ENCODE results near the gene SH2D3A. TPM values are rescaled to one million over a fixed set of nuclear protein-coding genes. Genes with fewer than 3 reads are reported as not detected.
"Not testable (repeated sequence)": the region's sequence is repeated elsewhere in the genome, so short reads cannot be mapped to it uniquely, and the experiment has no call there.

The SH2D3A gene
- total and polyA plus RNA-seq, 7 experiments from 2014 or later = 27.9 to 64.7 (median 57.4) TPM

DNA sequence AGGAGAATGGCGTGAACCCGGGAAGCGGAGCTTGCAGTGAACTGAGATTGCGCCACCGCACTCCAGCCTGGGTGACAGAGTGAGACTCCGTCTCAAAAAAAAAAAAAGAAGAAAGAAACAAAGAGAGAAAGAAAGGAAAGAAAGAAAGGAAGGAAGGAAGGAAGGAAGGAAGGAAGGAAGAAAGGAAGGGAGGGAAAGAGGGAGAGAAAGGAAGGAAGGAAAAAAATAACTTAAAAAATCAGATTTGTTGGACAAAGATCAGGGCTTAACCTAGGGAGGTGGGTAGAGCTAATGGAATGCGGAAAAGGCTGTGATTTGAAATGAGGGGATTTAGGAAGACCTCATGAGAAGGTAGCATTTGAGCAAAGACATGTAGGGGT lies 4.4 kb upstream of the SH2D3A start:
- Mint-ChIP-seq H3K36me3 (peaks cover 13 to 26% (median 18%) of the 10 kb centered on the region in 5 donors), H3K4me1 (peaks cover 36 to 66% (median 61%) of the 10 kb centered on the region in 7 donors), H3K4me3 (peak overlapping the region; percentile 64 to 96 (median 73)), H3K27ac (peak overlapping the region; percentile 87 to 94 (median 91))
- CTCF ChIA-PET = interaction anchor here (1.5 to 2.3 kb wide), 2 partner anchors 29 to 33 kb away, joined by 7 to 10 read pairs; no protein-coding TSS in a partner anchor
- POLR2A ChIA-PET = interaction anchor here (1.0 to 6.0 kb wide), 6 partner anchors 10 to 34 kb away, joined by 3 to 53 read pairs (median 8); partner anchors contain the start of gene GPR108
- H3K9me3 Mint-ChIP-seq; H3K27me3 ChIP-seq (ENCODE audit: control insufficient read depth in 2 of 2, insufficient read depth in 2 of 2, low read length in 2 of 2); DNase-seq; H3K4me3 ChIP-seq (ENCODE audit: low read length); ATAC-seq; H3K27me3 Mint-ChIP-seq; H3K9me3 ChIP-seq (ENCODE audit: control insufficient read depth in 2 of 3, low read length in 3 of 3): not testable (repeated sequence)
- Histone ChIP-seq H3K36me3 (ENCODE audit: control insufficient read depth in 2 of 3, insufficient read depth in 3 of 3, low read length in 3 of 3) (peaks cover 0 to 27% (median 4%) of the 10 kb centered on the region in 3 experiments), H3K4me1 (ENCODE audit: control insufficient read depth in 2 of 2, insufficient read depth in 2 of 2, low read length in 2 of 2) (peaks cover 17 to 33% of the 10 kb centered on the region in 2 donors), H3K27ac (ENCODE audit: low read depth, low read length) (peak overlapping the region; percentile 92)
- intact Hi-C loops (cut with micrococcal nuclease) = loop anchor here (1.0 kb wide), 7 partner anchors 18 to 398 kb away; partner anchors contain the start of genes GPR108 (in 1 of the 2) and TRIP10 (in 1 of the 2)

DNA sequence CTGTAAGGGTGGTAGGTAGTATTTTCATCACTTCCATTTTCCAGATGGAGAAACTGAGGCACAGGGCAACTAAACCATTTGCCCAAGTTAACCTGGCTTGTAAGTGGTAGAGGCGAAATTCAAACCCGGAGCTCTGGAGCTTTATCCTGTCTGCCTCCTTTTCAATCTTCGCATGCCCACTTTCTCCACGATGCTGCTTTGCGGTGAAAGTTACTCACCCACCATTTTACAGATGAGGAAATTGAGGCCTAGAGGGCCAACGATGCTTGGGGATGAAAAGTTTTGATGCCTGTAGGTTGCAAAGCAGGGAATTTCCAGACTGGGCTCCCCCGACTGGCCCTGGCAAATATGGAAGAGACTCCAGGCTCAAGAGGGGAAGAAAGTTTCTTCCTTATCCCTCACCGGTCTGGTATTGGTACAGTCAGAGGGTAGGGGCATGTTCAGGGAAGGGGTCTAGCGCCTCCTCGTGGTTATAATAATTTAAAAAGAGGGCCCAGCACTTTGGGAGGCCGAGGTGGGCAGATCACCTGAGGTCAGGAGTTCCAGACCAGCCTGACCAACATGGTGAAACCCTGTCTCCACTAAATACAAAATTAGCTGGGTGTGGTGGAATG lies 1.9 kb upstream of the SH2D3A start:
- intact Hi-C loops (cut with micrococcal nuclease) = loop anchor here in 1 of 2 donors (10.0 kb wide), 1 partner anchor 56 kb away; no protein-coding TSS in a partner anchor
- Histone ChIP-seq H3K27ac (ENCODE audit: low read depth, low read length) (peak overlapping the region; percentile 91), H3K27me3 (ENCODE audit: control insufficient read depth in 2 of 2, insufficient read depth in 2 of 2, low read length in 2 of 2) (no peaks in the 10 kb centered on the region), H3K4me3 (ENCODE audit: low read length) (no peak overlapping the region), H3K36me3 (ENCODE audit: control insufficient read depth in 2 of 3, insufficient read depth in 3 of 3, low read length in 3 of 3) (peaks cover 0 to 9% (median 0%) of the 10 kb centered on the region in 3 experiments), H3K4me1 (ENCODE audit: control insufficient read depth in 2 of 2, insufficient read depth in 2 of 2, low read length in 2 of 2) (peaks cover 23 to 40% of the 10 kb centered on the region in 2 donors), H3K9me3 (ENCODE audit: control insufficient read depth in 2 of 3, low read length in 3 of 3) (no peaks in the 10 kb centered on the region)
- POLR2A ChIA-PET = interaction anchor here (0.8 to 4.7 kb wide), 5 partner anchors 11 to 300 kb away, joined by 3 to 27 read pairs (median 4); partner anchors contain the start of genes GPR108 and ZNF557
- H3K27me3 Mint-ChIP-seq = no peaks in the 10 kb centered on the region
- peaks cover 0 to 8% (median 0%) of the 10 kb centered on the region in 5 donors for H3K36me3 Mint-ChIP-seq
- peak overlapping the region; percentile 3 to 98 (median 85) for H3K27ac Mint-ChIP-seq
- ATAC-seq = no peak
- peaks cover 28 to 71% (median 60%) of the 10 kb centered on the region in 7 donors for H3K4me1 Mint-ChIP-seq
- peak overlapping the region in 1 of 10 donors; percentile 17 for H3K4me3 Mint-ChIP-seq
- peaks cover 0 to 2% (median 0%) of the 10 kb centered on the region in 11 donors for H3K9me3 Mint-ChIP-seq
- DNase-seq = no peak
- CTCF ChIA-PET = no interaction called here

DNA sequence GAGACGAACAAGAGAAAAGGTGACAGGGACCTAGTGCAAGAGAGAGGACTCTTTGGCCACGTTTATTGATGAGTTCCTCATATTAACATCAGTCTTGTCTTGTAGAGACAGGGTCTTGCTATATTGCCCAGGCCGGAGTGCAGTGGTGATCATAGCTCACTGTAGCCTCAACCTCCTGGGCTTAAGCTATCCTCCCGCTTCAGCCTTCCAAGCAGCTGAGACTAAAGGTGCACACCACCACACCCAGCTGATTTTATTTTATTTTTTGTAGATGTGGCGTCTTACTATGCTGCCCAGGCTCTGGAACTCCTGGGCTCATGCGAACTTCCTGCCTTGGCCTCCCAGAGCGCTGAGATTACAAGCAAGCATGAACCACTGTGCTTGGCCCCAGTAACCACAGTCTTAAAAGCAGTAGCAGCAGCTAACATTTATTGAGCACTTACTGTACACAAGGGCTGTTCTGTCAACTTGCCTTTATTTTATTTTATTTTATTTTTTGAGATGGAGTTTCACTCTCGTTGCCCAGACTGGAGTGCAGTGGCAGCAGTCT lies 1.1 kb upstream of the SH2D3A start:
- ATAC-seq = no peak
- Mint-ChIP-seq H3K9me3 (peaks cover 0 to 2% (median 0%) of the 10 kb centered on the region in 11 donors), H3K4me3 (peak overlapping the region; percentile 88 to 99 (median 94)), H3K36me3 (peaks cover 0 to 3% (median 0%) of the 10 kb centered on the region in 5 donors), H3K27me3 (no peaks in the 10 kb centered on the region), H3K27ac (peak overlapping the region; percentile 89 to 98 (median 95)), H3K4me1 (peaks cover 28 to 66% (median 55%) of the 10 kb centered on the region in 7 donors)
- Histone ChIP-seq H3K27ac (ENCODE audit: low read depth, low read length) (peak overlapping the region; percentile 91), H3K9me3 (ENCODE audit: control insufficient read depth in 2 of 3, low read length in 3 of 3) (no peaks in the 10 kb centered on the region), H3K36me3 (ENCODE audit: control insufficient read depth in 2 of 3, insufficient read depth in 3 of 3, low read length in 3 of 3) (peaks cover 0 to 12% (median 0%) of the 10 kb centered on the region in 3 experiments), H3K4me3 (ENCODE audit: low read length) (peak overlapping the region; percentile 82), H3K27me3 (ENCODE audit: control insufficient read depth in 2 of 2, insufficient read depth in 2 of 2, low read length in 2 of 2) (no peaks in the 10 kb centered on the region), H3K4me1 (ENCODE audit: control insufficient read depth in 2 of 2, insufficient read depth in 2 of 2, low read length in 2 of 2) (peaks cover 24 to 41% of the 10 kb centered on the region in 2 donors)
- intact Hi-C loops (cut with micrococcal nuclease) = loop anchor here in 1 of 2 donors (10.0 kb wide), 1 partner anchor 56 kb away; no protein-coding TSS in a partner anchor
- POLR2A ChIA-PET = interaction anchor here (0.8 to 4.7 kb wide), 8 partner anchors 12 to 301 kb away, joined by 3 to 27 read pairs (median 4); partner anchors contain the start of genes GPR108 and ZNF557
- peak in 6 of 9 donors; percentile 24 to 53 (median 35) for DNase-seq
- CTCF ChIA-PET = interaction anchor here (0.5 to 1.3 kb wide), 4 partner anchors 29 to 95 kb away, joined by 3 to 5 read pairs (median 4); no protein-coding TSS in a partner anchor

DNA sequence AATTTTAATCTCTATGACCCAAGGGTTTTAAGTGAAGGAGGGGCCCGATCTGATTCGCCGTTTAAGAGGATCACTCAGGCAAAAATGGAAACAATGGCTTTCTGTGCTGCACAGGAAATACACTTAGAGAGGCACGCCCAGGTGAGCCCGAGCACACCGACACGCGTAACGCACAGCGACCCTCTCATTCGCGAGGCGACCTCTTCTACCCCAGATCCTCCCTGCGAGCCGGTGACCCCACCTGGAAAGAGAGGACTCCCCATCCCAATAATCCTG lies 216 bp downstream of the SH2D3A start:
- peaks cover 24 to 37% of the 10 kb centered on the region in 2 donors for H3K4me1 ChIP-seq (ENCODE audit: control insufficient read depth in 2 of 2, insufficient read depth in 2 of 2, low read length in 2 of 2)
- H3K9me3 ChIP-seq (ENCODE audit: control insufficient read depth in 2 of 3, low read length in 3 of 3) = no peaks in the 10 kb centered on the region
- DNase-seq = peak in 1 of 9 donors; percentile 74
- peak overlapping the region; percentile 82 for H3K4me3 ChIP-seq (ENCODE audit: low read length)
- Mint-ChIP-seq H3K9me3 (peaks cover 0 to 2% (median 0%) of the 10 kb centered on the region in 11 donors), H3K4me3 (peak overlapping the region; percentile 88 to 99 (median 94)), H3K36me3 (no peaks in the 10 kb centered on the region), H3K27ac (peak overlapping the region; percentile 89 to 98 (median 95)), H3K27me3 (no peaks in the 10 kb centered on the region), H3K4me1 (peaks cover 26 to 60% (median 50%) of the 10 kb centered on the region in 7 donors)
- intact Hi-C loops (cut with micrococcal nuclease) = loop anchor here (1.0 to 10.0 kb wide), 12 partner anchors 14 to 394 kb away; partner anchors contain the start of genes ALKBH7 (in 1 of the 2), GPR108 (in 1 of the 2) and TRIP10 (in 1 of the 2)
- no peaks in the 10 kb centered on the region for H3K27me3 ChIP-seq (ENCODE audit: control insufficient read depth in 2 of 2, insufficient read depth in 2 of 2, low read length in 2 of 2)
- peaks cover 0 to 17% (median 0%) of the 10 kb centered on the region in 3 experiments for H3K36me3 ChIP-seq (ENCODE audit: control insufficient read depth in 2 of 3, insufficient read depth in 3 of 3, low read length in 3 of 3)
- H3K27ac ChIP-seq (ENCODE audit: low read depth, low read length) = peak overlapping the region; percentile 91
- CTCF ChIA-PET = interaction anchor here (1.3 kb wide), 1 partner anchor 34 kb away, joined by 5 read pairs; no protein-coding TSS in a partner anchor
- POLR2A ChIA-PET = interaction anchor here (0.7 to 4.7 kb wide), 8 partner anchors 11 to 403 kb away, joined by 3 to 27 read pairs (median 6); partner anchors contain the start of gene GPR108
- peak; percentile 51 for ATAC-seq

DNA sequence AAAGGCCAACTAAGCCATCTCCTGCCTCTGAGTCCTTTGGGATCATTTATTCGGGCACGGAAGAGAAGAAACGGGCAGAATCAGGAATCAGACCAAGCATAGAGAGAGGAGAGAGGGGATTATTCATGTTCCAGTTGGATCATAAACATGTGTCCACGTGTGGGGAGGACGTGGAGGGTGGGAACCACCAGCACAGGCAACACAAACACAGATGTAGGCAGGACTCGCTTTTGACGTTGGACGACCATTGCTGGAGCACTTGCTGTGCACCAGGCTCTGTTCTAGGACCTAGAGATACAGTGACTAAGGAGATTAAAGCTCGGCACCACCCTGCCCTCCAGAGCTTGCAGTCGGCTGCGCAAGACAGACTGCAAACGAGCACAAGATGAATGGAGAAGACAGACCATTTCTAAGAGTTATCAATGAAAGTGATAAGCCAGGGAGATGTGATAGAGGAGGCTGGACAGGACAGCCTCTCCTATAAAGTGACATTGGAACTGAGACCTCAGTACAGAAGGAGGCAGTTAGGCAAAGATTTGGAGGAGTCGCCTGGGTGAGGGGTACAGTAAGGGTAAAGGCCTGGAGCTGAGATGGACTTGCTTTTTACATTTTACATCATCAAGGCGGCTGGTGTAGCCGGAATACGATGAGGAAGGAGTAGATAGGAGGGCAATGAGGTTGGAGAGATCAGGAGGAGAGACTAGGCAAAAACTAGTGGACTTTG lies 716 bp downstream of the SH2D3A start:
- ChIA-PET CTCF (interaction anchor here (0.6 kb wide), 1 partner anchor 401 kb away, joined by 4 read pairs; no protein-coding TSS in a partner anchor), POLR2A (interaction anchor here (0.7 to 4.7 kb wide), 7 partner anchors 12 to 403 kb away, joined by 3 to 27 read pairs (median 7); partner anchors contain the start of gene GPR108)
- H3K4me3 Mint-ChIP-seq = peak overlapping the region; percentile 88 to 99 (median 94)
- H3K27ac Mint-ChIP-seq = peak overlapping the region; percentile 89 to 98 (median 95)
- no peaks in the 10 kb centered on the region for H3K27me3 Mint-ChIP-seq
- DNase-seq (peak in 2 of 9 donors; percentile 8 to 30), ATAC-seq (no peak)
- Histone ChIP-seq H3K4me3 (ENCODE audit: low read length) (peak overlapping the region; percentile 82), H3K4me1 (ENCODE audit: control insufficient read depth in 2 of 2, insufficient read depth in 2 of 2, low read length in 2 of 2) (peaks cover 24 to 34% of the 10 kb centered on the region in 2 donors), H3K9me3 (ENCODE audit: control insufficient read depth in 2 of 3, low read length in 3 of 3) (no peaks in the 10 kb centered on the region), H3K27me3 (ENCODE audit: control insufficient read depth in 2 of 2, insufficient read depth in 2 of 2, low read length in 2 of 2) (no peaks in the 10 kb centered on the region), H3K27ac (ENCODE audit: low read depth, low read length) (peak overlapping the region; percentile 91), H3K36me3 (ENCODE audit: control insufficient read depth in 2 of 3, insufficient read depth in 3 of 3, low read length in 3 of 3) (peaks cover 0 to 21% (median under 1%) of the 10 kb centered on the region in 3 experiments)
- peaks cover 0 to under 1% (median 0%) of the 10 kb centered on the region in 5 donors for H3K36me3 Mint-ChIP-seq
- H3K9me3 Mint-ChIP-seq = peaks cover 0 to 2% (median 0%) of the 10 kb centered on the region in 11 donors
- intact Hi-C loops (cut with micrococcal nuclease) = loop anchor here (1.0 to 10.0 kb wide), 12 partner anchors 13 to 394 kb away; partner anchors contain the start of genes ALKBH7 (in 1 of the 2), GPR108 (in 1 of the 2) and TRIP10 (in 1 of the 2)
- H3K4me1 Mint-ChIP-seq = peaks cover 21 to 55% (median 45%) of the 10 kb centered on the region in 7 donors

Data from naive thymus-derived CD4-positive, alpha-beta T cell (primary cell).